Measurements from ENCODE around the gene FKBP11.

FKBP11 gene

GRCh38 chr12:48925304-48926011 is at the start of gene FKBP11:
FKBP11 (minus strand) TSS chr12:48925492; CDS start chr12:48925428, 64 bp downstream.
- no peak for DNase-seq

- DNase-seq, result no peak
Measured at GRCh38 chr12:48973941-48974673, 48.8 kb upstream of the FKBP11 start.

- no peak for DNase-seq
Measured at GRCh38 chr12:48973531-48973930, 48.2 kb upstream of the FKBP11 start.

GRCh38 chr12:48972952-48973483 is 47.7 kb upstream of the FKBP11 start:
- DNase-seq, result no peak

GRCh38 chr12:48972213-48972951 is 47.1 kb upstream of the FKBP11 start:
- DNase-seq, result no peak

GRCh38 chr12:48970702-48971334 is 45.5 kb upstream of the FKBP11 start:
- no peak for DNase-seq

- no peak for DNase-seq
Measured at GRCh38 chr12:48969833-48970701, 44.8 kb upstream of the FKBP11 start.

- no peak for DNase-seq
Measured at GRCh38 chr12:48969160-48969771, 44.0 kb upstream of the FKBP11 start.

GRCh38 chr12:48968467-48968866 is 43.2 kb upstream of the FKBP11 start:
- DNase-seq, result no peak

- no peak for DNase-seq
Measured at GRCh38 chr12:48967991-48968390, 42.7 kb upstream of the FKBP11 start.

- DNase-seq, result no peak
Measured at GRCh38 chr12:48966177-48966895, 41.0 kb upstream of the FKBP11 start.

- no peak for DNase-seq
Measured at GRCh38 chr12:48965298-48965838, 40.1 kb upstream of the FKBP11 start.

- DNase-seq, result no peak
Measured at GRCh38 chr12:48961801-48962200, 36.5 kb upstream of the FKBP11 start.

- no peak for DNase-seq
Measured at GRCh38 chr12:48961331-48961730, 36.0 kb upstream of the FKBP11 start.

GRCh38 chr12:48960834-48961233 is 35.5 kb upstream of the FKBP11 start:
- DNase-seq, result no peak

- no peak for DNase-seq
Measured at GRCh38 chr12:48958049-48958388, 32.7 kb upstream of the FKBP11 start.

GRCh38 chr12:48957141-48958048 is 32.1 kb upstream of the FKBP11 start, which contains the start of gene ARF3:
ARF3 (minus strand) TSS chr12:48957487; CDS start chr12:48941095, 16,392 bp downstream.
- peak; percentile 86 for DNase-seq

- DNase-seq, result peak; percentile 84
Measured at GRCh38 chr12:48956279-48957140, 31.2 kb upstream of the FKBP11 start.

Data from NCI-H1105 treated with DMSO at 0.1 percent for 48 hours (cell line).